Activated CD4-positive, alpha-beta memory T cell treated with anti-CD3 and anti-CD28 coated beads for 36 hours (primary cell): ENCODE results near the gene CCDC40. TPM values are rescaled to one million over a fixed set of nuclear protein-coding genes. Genes with fewer than 3 reads are reported as not detected.
"Not testable (repeated sequence)": the region's sequence is repeated elsewhere in the genome, so short reads cannot be mapped to it uniquely, and the experiment has no call there.

Experiments
- CTCF ChIA-PET: fragments of 350-600 bp; sonication (Branson Sonifier 250); formaldehyde crosslinking; loops from one replicate; lab custom pipeline; 2021; ENCODE audit warnings: antibody characterized with exemption, inconsistent platforms; lab: Charles Lee
- POLR2A ChIA-PET: fragments of 350-600 bp; sonication (Branson Sonifier 250); formaldehyde crosslinking; loops from one replicate; lab custom pipeline; 2021; ENCODE audit warnings: antibody characterized with exemption; lab: Charles Lee
- DNase-seq: peaks from one replicate; pipeline ENCODE4 v3.0.0-alpha.2; 2020
- H3K27ac Mint-ChIP-seq: one replicate; pipeline ENCODE4 v1.8.0; 2021; ENCODE audit warnings: mixed read lengths
- H3K27me3 Mint-ChIP-seq: one replicate; pipeline ENCODE4 v1.8.0; 2021; ENCODE audit warnings: mixed read lengths
- H3K36me3 Mint-ChIP-seq: one replicate; pipeline ENCODE4 v1.8.0; 2021; ENCODE audit warnings: mixed read lengths
- H3K4me1 Mint-ChIP-seq: one replicate; pipeline ENCODE4 v1.8.0; 2021; ENCODE audit warnings: low read depth, mixed read lengths
- H3K4me3 Mint-ChIP-seq: one replicate; pipeline ENCODE4 v1.8.0; 2021; ENCODE audit warnings: mild to moderate bottlenecking, mixed read lengths
- H3K9me3 Mint-ChIP-seq: one replicate; pipeline ENCODE4 v1.8.0; 2021; ENCODE audit warnings: mixed read lengths
- intact Hi-C: fragments of 100-400 bp; cut with micrococcal nuclease; formaldehyde crosslinking; loops from one replicate; pipeline ENCODE4 v1.15.1; 2023
- total RNA-seq, 2 experiments: library from RNA; stranded (reverse); gene quantifications; one replicate each; pipeline ENCODE4 v1.2.3, GENCODE V29; 2021

Gene CCDC40
- total RNA-seq, 2 experiments from 2014 or later, result 0.82 to 1.00 TPM

DNA sequence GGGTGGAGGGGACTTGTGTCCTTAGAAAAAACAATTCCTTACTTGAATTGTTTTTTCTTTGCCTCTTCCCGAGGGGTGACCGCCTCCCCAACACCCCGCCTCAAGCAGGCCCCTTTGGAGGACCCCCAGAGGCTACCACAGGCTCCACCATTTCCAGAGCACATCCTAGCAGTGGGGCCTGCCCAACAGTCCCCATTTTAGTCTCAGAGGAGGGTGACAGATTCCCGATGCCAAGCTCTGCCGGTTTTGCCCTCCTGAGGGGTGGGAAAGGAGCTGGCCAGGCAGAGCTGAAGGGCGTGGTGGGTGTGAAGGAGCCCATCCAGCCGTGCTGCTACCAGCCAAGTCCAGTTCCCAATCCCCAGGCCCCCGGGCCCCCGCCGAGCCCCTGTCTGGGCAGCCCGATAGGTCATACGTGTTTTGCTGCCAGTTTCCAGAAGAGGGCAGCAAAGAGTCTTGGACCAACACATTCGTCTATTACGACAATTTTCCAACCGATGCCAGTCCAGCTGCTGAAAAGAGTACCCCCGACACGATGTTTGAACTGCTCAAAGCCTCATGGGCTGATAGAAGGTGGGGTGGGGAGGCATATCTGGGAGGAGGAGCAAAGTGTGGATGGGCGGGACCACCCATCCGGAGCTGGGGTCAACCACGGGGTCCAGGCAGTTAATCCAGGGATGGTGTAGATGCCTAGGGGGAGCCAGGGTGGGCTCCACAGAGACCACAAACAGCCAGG, 46.1 kb downstream of the CCDC40 start:
- DNase-seq, result peak; percentile 73
- no peak overlapping the region for H3K27ac Mint-ChIP-seq
- no peaks in the 10 kb centered on the region for H3K4me1 Mint-ChIP-seq
- no peak overlapping the region for H3K4me3 Mint-ChIP-seq
- no peaks in the 10 kb centered on the region for H3K36me3 Mint-ChIP-seq
- ChIA-PET POLR2A (no interaction called here), CTCF (interaction anchor here (0.7 to 2.7 kb wide), 12 partner anchors 9 to 170 kb away, joined by 3 to 18 read pairs (median 4); partner anchors contain the start of gene GAA)
- H3K9me3 Mint-ChIP-seq, result no peaks in the 10 kb centered on the region
- peaks cover 5% of the 10 kb centered on the region for H3K27me3 Mint-ChIP-seq
- intact Hi-C loops, result loop anchor here (2.0 kb wide), 1 partner anchor 18 kb away; the partner anchor contains the start of gene GAA

DNA sequence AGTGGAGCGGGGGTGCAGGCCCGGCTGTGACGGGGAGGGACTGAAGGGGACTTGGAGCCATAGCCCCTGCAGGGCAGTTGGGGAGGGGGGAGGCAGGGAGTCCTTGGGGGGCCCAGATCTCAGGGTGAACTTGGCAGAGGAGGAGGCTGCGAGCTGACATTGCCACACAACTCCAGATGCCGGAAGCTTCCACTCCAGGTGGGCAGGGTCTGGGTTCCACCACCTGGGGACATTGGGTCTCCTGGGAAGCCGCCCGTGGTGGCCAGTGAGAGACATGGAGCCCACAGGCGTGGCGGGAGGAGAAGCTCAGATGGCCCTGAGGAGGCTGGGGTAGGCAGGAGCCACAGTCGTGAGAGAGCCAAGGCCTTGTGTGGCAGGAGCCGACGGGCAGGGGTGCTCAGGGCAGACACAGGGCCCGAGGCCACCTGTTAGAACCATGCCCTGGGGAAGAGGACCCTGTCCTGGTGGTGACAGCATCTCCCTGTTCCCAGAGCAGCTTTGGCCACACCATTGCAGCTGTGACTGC, 46.8 kb downstream of the CCDC40 start:
- peaks cover 2% of the 10 kb centered on the region for H3K27me3 Mint-ChIP-seq
- no peak overlapping the region for H3K27ac Mint-ChIP-seq
- ChIA-PET POLR2A (no interaction called here), CTCF (interaction anchor here (0.7 to 2.7 kb wide), 12 partner anchors 8 to 169 kb away, joined by 3 to 18 read pairs (median 4); partner anchors contain the start of gene GAA)
- no peaks in the 10 kb centered on the region for H3K9me3 Mint-ChIP-seq
- no peaks in the 10 kb centered on the region for H3K36me3 Mint-ChIP-seq
- no peaks in the 10 kb centered on the region for H3K4me1 Mint-ChIP-seq
- intact Hi-C loops, result loop anchor here (2.0 kb wide), 1 partner anchor 18 kb away; the partner anchor contains the start of gene GAA
- no peak overlapping the region for H3K4me3 Mint-ChIP-seq
- no peak for DNase-seq

DNA sequence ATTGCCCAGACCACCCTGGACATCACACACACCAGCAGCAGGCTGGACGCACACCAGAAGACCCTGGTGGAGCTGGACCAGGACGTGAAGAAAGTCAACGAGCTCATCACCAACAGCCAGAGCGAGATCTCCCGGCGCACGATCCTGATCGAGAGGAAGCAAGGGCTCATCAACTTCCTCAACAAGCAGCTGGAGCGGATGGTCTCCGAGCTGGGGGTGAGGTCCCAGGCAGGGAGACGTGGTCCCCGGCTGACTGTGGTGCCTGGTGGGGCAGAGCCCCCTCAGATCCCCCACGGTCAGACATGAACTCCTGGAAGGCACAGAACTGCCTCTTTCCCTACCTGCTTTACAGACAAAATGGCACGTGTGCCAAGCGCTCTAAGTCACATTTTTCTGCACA, 48.3 kb downstream of the CCDC40 start:
- no peak overlapping the region for H3K4me3 Mint-ChIP-seq
- ChIA-PET POLR2A (no interaction called here), CTCF (interaction anchor here (1.4 kb wide), 1 partner anchor 17 kb away, joined by 6 read pairs; the partner anchor contains the start of gene GAA)
- H3K27me3 Mint-ChIP-seq, result peaks cover 2% of the 10 kb centered on the region
- no peaks in the 10 kb centered on the region for H3K9me3 Mint-ChIP-seq
- no peaks in the 10 kb centered on the region for H3K36me3 Mint-ChIP-seq
- H3K4me1 Mint-ChIP-seq, result no peaks in the 10 kb centered on the region
- intact Hi-C loops, result no loop called here
- DNase-seq, result no peak
- no peak overlapping the region for H3K27ac Mint-ChIP-seq

DNA sequence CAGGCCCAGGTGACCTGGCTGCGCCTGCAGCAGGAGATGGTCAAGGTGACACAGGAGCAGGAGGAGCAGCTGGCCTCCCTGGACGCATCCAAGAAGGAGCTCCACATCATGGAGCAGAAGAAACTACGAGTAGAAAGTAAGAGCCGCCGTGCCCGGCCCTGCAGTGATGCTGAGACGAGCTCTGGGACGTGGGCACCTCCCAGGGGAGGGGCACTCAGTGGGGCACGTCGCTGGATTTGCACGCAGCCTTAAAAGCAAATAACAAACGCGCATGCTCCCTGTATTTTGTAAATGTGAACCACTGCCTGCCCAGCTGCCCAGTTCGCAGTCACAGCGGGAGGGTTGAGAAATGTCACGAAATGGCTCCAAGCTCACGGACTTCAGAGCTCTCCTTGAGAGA, 49.6 kb downstream of the CCDC40 start:
- Mint-ChIP-seq H3K36me3 (no peaks in the 10 kb centered on the region), H3K9me3 (no peaks in the 10 kb centered on the region), H3K27ac (no peak overlapping the region), H3K4me1 (no peaks in the 10 kb centered on the region), H3K4me3 (no peak overlapping the region), H3K27me3 (peaks cover 4% of the 10 kb centered on the region)
- intact Hi-C loops, result no loop called here
- CTCF ChIA-PET, result interaction anchor here (1.3 kb wide), 1 partner anchor 15 kb away, joined by 4 read pairs; the partner anchor contains the start of gene GAA
- no peak for DNase-seq
- POLR2A ChIA-PET, result no interaction called here

DNA sequence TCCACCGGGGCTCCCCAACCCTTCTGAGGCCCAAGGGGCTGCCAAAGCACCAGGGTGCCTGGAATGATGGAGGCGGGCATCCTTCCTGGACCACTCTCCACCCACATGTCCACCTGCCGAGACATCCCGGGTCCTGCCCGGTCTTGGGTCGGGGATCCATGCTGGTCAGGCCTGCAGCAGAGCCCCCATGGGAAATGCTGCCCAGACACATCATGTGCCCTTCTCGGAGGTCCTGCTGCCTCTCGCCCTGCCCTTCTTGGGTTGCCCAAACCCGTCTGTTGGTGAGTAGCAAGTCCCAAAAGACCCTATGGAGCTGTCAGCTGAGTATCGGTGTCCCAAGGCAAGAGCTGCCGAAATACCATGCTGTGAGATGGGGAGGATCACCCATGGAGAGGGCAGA, 50.2 kb downstream of the CCDC40 start:
- ChIA-PET CTCF (interaction anchor here (1.3 to 1.4 kb wide), 2 partner anchors 15 kb away, joined by 4 to 8 read pairs; partner anchors contain the start of gene GAA), POLR2A (no interaction called here)
- DNase-seq, result no peak
- H3K4me1 Mint-ChIP-seq, result no peaks in the 10 kb centered on the region
- H3K9me3 Mint-ChIP-seq, result no peaks in the 10 kb centered on the region
- no peak overlapping the region for H3K4me3 Mint-ChIP-seq
- H3K27me3 Mint-ChIP-seq, result peaks cover 4% of the 10 kb centered on the region
- intact Hi-C loops, result no loop called here
- H3K27ac Mint-ChIP-seq, result no peak overlapping the region
- no peaks in the 10 kb centered on the region for H3K36me3 Mint-ChIP-seq

DNA sequence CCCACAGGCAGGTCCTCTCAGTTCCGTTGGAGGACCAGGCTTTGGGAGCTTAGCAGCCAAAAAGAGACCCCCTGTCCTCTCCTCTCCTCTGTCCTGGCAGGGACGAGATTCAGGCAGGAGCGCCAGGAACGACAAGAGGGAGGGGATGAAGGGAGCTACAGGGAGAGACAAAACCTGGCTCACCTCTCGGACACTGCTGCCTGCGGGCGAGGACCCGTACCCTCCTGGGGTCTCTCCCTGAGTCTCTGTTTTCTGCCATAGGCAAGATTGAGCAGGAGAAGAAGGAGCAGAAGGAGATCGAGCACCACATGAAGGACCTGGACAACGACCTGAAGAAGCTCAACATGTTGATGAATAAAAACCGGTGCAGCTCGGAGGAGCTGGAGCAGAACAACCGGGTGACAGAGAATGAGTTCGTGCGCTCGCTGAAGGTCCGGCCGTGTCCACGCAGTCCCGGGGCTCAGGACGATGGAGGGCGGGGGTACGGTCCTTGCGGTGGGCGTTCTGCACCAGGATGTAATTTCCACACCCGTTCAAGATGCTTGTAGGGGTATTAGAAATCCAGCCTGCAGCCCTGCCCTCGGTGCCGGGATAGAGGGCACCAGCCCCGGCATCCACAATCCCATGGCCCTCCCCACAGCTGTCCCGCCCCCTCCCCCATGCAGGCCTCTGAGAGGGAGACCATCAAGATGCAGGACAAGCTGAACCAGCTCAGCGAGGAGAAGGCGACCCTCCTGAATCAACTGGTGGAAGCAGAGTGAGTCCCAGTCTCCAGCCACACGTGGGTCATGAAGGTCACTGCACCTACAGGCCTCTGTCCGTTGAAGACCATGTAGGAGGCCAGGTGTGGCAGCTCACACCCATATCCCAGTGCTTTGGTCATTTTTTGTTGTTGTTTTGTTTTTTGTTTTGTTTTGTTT, 51.2 kb downstream of the CCDC40 start:
- H3K36me3 Mint-ChIP-seq, result no peaks in the 10 kb centered on the region
- ChIA-PET POLR2A (no interaction called here), CTCF (interaction anchor here (1.0 to 1.4 kb wide), 2 partner anchors 14 to 79 kb away, joined by 6 to 8 read pairs; partner anchors contain the start of gene GAA)
- H3K27me3 Mint-ChIP-seq, result peaks cover 4% of the 10 kb centered on the region
- H3K9me3 Mint-ChIP-seq, result no peaks in the 10 kb centered on the region
- no peak overlapping the region for H3K4me3 Mint-ChIP-seq
- no peak for DNase-seq
- H3K4me1 Mint-ChIP-seq, result no peaks in the 10 kb centered on the region
- intact Hi-C loops, result no loop called here
- no peak overlapping the region for H3K27ac Mint-ChIP-seq

DNA sequence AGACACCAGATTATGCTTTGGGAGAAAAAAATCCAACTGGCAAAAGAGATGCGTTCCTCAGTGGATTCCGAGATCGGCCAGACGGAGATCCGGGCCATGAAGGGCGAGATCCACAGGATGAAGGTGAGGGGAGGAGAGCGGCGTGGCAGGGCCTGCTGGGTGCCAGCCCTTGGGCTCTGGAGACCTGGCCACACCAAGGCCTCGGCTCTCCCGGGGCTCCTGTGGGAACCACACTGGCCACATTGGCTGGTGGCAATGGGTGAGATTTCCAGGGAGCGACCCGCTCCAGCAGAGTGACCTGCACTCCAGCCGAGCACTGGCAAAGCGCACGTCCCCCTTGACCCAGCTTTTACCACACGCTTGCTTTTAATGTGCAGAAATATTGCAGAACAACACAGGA, 53.3 kb downstream of the CCDC40 start:
- Mint-ChIP-seq H3K27ac (no peak overlapping the region), H3K9me3 (no peaks in the 10 kb centered on the region), H3K36me3 (no peaks in the 10 kb centered on the region), H3K4me3 (no peak overlapping the region), H3K4me1 (no peaks in the 10 kb centered on the region), H3K27me3 (peaks cover 4% of the 10 kb centered on the region)
- POLR2A ChIA-PET, result no interaction called here
- CTCF ChIA-PET, result interaction anchor here (1.4 kb wide), 1 partner anchor 12 kb away, joined by 7 read pairs; the partner anchor contains the start of gene GAA
- intact Hi-C loops, result no loop called here
- no peak for DNase-seq

DNA sequence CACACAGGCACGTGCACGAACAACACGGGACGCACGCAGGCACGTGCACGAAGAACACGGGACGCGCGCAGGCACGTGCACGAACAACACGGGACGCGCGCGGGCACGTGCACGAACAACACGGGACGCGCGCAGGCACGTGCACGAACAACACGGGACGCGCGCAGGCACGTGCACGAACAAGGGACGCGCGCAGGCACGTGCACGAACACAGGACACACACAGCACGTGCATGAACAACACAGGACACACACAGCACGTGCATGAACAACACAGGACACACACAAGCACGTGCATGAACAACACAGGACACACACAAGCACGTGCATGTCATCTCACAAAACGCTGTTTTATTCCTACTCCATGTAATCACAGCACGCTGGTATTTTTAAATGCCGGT, 53.7 kb downstream of the CCDC40 start:
- intact Hi-C loops, result not testable (repeated sequence)

DNA sequence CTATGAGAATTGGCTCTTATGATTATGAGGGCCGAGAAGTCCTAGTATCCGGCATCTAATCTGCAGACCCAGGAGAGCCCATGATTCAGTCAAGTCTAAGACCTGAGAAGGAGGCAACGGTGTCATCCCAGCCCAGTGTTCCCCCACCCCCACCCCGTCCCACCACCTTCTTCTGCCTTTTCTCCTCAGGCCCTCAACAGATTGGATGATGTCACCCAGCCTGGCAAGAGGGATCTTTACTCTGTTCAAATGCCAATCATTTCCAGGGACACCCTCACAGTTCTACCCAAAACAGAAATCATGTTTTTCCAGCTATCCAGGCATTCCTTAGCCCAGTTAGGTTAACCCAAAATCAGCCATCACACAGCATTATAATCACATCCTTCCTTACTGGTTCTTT, 54.9 kb downstream of the CCDC40 start:
- no peaks in the 10 kb centered on the region for H3K9me3 Mint-ChIP-seq

More for the DNA sequence above, 53.7 kb downstream of the CCDC40 start:
- DNase-seq, H3K27me3 Mint-ChIP-seq, H3K4me1 Mint-ChIP-seq, H3K4me3 Mint-ChIP-seq, H3K27ac Mint-ChIP-seq, H3K36me3 Mint-ChIP-seq, H3K9me3 Mint-ChIP-seq, POLR2A ChIA-PET: not testable (repeated sequence)
- CTCF ChIA-PET, result interaction anchor here (1.2 kb wide), 1 partner anchor 11 kb away, joined by 6 read pairs; the partner anchor contains the start of gene GAA

DNA sequence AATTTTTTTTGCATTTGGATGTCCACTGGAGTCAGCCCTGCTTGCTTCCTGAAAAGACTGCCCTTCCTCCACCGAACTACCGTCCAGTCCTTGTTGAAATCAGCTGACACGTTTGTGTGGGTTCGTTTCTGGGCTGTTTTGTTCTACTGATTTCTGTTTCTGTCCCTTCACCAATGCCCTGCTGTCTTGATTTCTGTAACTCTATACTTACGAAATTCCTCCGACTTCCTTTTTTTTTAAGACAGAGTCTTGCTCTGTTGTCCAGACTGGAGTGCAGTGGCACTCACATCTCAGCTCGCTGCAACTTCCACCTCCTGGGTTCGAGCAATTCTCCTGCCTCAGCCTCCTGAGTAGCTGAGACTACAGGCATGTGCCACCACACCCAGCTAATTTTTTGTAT, 56.5 kb downstream of the CCDC40 start:
- peaks cover 4% of the 10 kb centered on the region for H3K27me3 Mint-ChIP-seq
- H3K4me1 Mint-ChIP-seq, result no peaks in the 10 kb centered on the region
- no peak overlapping the region for H3K4me3 Mint-ChIP-seq
- H3K27ac Mint-ChIP-seq, result no peak overlapping the region
- POLR2A ChIA-PET, result no interaction called here
- no peaks in the 10 kb centered on the region for H3K36me3 Mint-ChIP-seq
- no peaks in the 10 kb centered on the region for H3K9me3 Mint-ChIP-seq
- intact Hi-C loops, result no loop called here
- CTCF ChIA-PET, result interaction anchor here (1.1 to 2.3 kb wide), 2 partner anchors 9 to 82 kb away, joined by 3 to 22 read pairs; partner anchors contain the start of gene GAA
- no peak for DNase-seq

More for the DNA sequence above, 54.9 kb downstream of the CCDC40 start:
- ChIA-PET CTCF (interaction anchor here (0.6 to 2.3 kb wide), 5 partner anchors 8 to 1501 kb away, joined by 3 to 22 read pairs (median 4); partner anchors contain the start of gene GAA), POLR2A (no interaction called here)
- H3K4me3 Mint-ChIP-seq, result no peak overlapping the region
- no peaks in the 10 kb centered on the region for H3K4me1 Mint-ChIP-seq
- no peak overlapping the region for H3K27ac Mint-ChIP-seq
- DNase-seq, result no peak
- intact Hi-C loops, result no loop called here
- peaks cover 4% of the 10 kb centered on the region for H3K27me3 Mint-ChIP-seq
- H3K36me3 Mint-ChIP-seq, result no peaks in the 10 kb centered on the region

DNA sequence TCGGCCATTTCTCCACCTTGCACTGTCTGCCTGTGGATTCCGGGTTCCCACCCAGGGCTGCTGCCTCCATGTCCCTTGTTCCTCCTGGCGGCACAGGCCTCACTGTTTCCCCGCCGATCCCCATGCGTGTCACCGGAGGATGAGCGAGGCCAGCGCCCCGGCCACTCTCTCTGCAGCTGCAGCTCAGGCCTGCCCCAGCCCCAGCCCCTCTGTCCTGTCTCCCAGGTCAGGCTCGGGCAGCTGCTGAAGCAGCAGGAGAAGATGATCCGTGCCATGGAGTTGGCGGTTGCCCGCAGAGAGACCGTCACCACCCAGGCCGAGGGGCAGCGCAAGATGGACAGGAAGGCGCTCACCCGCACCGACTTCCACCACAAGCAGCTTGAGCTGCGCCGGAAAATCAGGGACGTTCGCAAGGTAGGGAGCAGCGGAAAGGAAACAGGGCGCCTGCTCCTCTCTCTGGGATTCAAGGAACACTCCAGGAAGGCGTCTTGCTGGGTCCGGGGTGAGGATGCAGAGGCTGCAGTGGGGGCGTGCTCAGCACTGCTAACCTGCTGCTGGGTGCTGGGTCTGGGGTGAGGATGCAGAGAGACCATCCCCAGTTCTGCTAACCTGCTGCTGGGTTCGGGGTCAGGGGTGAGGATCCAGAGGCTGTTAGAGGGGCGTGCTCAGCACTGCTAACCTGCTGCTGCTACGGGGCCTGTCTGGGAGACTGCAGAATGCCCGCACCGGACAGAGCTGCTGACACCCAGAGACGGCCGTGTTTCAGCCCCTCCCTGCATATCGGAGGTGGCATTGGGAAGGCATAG, 58.8 kb downstream of the CCDC40 start:
- Mint-ChIP-seq H3K27me3 (peaks cover 2% of the 10 kb centered on the region), H3K4me3 (no peak overlapping the region), H3K27ac (no peak overlapping the region), H3K4me1 (peaks cover 8% of the 10 kb centered on the region), H3K9me3 (no peaks in the 10 kb centered on the region), H3K36me3 (no peaks in the 10 kb centered on the region)
- CTCF ChIA-PET, result no interaction called here
- intact Hi-C loops, result no loop called here
- DNase-seq, result no peak
- POLR2A ChIA-PET, result no interaction called here
